NCI-H2107 treated with DMSO at 0.1 percent for 48 hours (cell line): Measurements from ENCODE around the gene NAT10.
A peak's percentile ranks its signal among the peaks of the same experiment; 100 is the strongest.

ENCODE experiments used
- DNase-seq: peaks from one replicate; lab custom pipeline; 2025; ENCODE audit not compliant: unreplicated experiment; lab: John Stamatoyannopoulos, UW

NAT10 gene

DNA sequence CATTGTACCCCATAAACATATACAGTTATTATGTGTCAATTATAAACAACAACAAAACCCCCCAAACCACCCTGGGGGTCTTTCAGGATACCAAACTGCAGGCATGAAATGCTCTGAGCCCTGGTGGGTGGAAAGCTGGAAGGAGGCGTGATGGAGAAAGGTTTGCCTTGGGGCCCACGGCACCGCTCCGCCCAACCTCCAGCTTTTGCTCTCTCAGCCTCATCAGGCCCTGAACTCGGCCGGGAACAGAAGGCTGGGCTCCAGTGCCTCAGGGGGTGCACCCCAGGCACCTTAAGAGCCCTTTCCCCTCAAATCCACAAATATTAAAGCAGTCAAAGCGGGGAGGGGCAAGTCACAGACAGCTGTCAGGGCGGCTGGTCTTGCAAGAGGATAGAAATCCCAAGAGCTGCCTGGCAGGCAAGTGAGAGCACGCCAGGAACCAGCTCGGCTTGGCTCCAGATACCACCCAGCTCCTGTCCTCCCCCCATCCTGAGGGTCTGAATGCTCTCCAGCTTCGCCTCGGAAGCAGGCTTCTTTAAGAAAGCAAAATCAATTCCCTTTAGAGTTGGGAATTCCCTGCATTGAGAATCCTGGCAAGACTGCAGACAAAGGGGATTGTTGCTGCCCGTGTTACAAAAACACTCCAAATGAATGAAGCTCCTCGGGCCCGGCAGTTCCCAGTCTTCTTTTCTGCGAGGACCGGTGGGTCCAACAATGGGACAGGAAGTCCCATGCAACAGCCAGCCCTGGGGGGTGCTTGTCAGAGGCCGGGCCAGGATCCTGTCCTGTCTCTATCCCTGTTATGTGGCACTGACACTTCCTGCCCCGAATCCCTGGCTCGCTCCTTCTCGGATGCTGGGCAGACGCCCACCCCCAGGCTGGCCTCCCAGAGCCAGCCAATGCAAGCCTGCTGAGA is 80.8 kb downstream of the NAT10 start:
- no peak for DNase-seq

DNA sequence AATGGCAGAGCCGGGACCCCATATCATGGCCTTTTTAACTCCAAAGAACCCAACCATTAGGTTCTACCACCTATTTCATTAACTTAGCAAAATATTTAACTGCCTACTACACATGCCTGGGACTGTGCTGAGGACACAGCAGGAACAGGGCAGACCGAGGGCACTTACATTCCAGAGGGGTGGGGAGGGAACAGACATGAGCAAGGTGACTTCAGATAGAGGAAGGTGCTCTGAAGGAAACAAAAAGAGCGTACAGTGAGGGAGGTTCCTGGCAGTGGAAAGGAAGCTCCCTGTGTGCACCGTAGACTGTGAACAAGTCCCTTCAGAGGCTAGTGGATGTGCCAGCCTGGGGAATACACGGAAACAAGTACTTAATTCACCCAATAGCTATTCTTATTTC is 82.8 kb downstream of the NAT10 start:
- no peak for DNase-seq

DNA sequence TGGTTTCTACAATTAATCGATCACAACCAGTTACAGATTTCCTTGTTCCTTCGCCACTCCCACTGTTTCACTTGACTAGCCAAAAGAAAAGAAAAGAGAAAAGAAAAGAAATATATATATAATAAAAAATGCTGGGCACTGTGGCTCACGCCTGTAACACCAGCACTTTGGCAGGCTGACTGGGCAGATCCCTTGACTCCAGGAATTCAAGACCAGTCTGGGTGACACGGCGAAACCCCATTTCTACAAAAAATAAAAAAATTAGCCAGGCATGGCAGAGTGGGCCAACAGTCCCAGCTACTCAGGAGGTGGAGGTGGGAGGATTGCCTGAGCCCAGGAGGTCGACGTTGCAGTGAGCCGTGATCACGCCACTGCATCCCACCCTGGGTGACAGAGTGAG is 83.8 kb downstream of the NAT10 start:
- DNase-seq: no peak

DNA sequence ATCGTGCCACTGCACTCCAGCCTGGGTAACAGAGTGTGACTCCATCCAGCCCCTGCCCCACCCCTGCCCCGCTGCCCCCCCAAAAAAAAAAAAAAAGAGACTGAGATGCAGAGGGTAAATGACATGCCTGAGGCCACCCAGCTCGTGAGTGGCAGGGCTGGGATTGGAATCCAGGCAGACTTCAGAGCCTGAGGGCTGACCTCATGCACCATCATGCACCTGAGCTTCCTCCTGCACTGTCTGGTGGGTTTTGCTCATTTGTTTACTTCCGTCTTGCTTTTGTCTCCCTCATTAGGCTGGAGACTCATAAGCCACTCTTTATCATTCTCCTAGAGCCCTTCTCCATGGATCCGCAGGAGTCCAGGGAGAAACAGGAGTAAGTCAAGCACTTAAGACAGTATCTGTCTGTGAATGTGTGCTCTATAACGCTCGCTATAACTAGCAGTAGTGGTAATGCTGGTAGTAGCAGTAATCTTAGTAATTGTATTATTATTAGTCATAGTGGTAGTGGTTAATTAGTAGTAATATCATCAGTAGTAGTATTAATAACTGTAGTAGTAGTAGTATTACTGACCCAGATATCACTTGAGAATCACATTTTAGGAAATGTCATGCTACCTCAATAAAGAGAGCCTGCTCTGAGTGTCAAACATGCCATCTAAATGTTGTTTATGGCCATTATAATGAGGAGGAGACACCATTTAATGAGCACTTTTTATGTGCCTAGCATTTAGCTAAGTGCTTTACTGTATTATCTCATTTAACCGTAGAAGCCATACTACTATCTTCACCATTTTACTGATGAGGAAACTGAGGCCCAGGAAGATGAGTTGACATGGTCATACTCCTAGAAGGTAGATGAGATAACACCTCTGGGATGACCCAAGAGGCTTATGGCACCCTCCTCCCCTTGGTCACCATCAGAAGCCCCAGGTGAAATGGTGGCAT is 85.0 kb downstream of the NAT10 start:
- DNase-seq: no peak

DNA sequence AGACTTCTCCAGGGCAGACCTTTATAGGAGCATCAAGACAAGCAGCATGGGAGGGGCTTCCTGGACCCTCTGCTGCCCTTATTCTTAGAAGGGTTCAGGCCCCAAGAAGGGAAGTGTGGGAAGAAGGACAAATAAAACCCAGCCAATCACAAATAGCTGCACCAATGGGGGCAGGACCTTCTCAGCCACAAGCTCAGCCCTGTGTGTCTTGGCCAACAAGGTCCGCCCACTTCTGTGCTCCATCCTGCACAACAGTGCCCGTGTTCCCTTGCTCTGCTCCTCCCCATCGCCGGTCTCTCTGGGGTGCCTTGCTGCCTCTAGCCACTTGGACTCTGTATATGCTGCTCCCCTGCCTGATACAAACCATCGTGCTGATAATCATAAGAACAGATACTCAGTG is 86.1 kb downstream of the NAT10 start:
- no peak for DNase-seq

DNA sequence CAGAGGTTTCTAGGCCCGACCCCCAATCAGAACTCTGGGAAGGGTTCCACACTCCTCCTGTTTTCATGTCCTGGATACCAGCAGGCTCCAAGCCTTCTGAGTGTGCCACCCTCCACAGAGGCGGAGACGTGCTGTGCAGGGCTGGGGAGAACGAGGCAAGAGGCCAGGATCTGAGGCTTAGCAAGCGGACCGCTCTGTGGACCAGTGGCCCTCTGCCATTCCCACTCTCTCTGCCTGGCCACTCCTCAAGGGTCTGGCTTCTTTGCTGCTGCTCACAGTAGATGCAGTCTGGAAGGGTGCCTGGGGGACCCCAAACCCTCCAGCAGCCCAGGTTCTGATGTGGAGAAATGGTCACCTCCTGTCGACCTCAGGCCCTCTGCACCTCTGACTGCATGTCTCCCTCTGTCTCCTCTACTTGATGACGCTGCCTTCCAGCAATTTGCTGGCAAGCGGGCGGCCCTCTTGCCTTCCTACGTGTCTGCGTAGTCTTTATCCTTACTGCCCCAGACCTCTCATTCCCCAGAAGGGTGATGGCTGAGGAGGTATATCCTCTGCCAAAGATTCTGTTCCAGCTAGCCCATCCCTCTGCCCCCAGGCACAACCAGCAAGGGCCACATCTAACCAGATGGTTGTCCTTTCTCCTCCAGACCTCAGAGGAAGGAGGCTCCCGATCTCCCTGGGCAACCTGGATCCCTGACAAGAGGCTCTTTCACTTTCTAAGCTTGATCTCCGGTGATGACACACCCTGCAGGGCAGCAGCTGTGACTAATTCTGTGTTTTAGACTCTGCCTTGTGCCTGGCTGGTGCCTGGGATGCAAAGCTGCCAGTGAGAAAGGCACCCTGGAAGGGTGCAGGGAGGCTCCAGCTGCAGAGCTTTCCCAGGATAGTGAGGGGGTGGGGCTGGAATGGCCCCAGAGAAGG is 87.3 kb downstream of the NAT10 start:
- DNase-seq: peak; percentile 34

DNA sequence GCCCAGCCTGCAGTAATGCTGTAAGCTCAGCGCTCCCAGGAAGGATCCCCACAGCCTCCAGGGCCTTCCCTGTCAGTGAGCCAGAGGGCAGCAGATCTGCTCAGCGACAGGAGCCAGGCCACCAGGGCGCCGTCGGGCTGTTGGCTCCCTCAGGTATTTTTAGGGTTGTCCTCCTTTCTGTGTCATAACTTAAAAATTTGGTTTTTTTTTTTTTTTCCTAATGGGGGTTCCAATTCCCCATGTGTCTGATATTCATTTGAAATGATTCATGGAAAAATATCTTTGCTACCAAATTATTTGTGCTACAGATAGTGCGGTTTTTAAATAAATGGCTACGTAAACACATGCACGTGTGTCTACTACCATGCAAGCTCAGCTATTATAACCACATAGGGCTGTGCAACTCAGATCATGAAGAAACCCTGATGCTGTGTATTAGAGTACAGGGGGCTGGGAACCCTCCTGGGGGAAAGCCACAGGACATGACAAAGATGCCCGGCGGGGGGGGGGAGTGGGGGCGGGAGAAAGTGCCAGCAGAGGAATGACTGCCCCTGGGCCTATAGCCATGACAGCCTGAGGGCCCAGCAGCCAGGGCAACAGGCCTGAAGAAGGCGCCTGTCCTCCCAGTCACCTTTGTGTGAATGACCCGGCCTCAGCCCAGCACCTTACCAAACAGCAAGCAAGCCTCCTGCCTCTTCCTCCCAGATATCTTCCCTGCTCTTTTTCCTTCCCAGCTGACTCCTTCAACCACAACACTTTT is 89.3 kb downstream of the NAT10 start:
- DNase-seq: no peak
